ENCODE measurements around the gene KIF6. TPM values are rescaled to one million over a fixed set of nuclear protein-coding genes. Genes with fewer than 3 reads are reported as not detected.

The KIF6 gene
- total RNA-seq, 1 donor from 2014 or later = 1.3 TPM

- Mint-ChIP-seq H3K36me3 (ENCODE audit: unreplicated experiment) (no peaks in the 10 kb centered on the region), H3K4me1 (ENCODE audit: unreplicated experiment) (peaks cover 11% of the 10 kb centered on the region), H3K27ac (ENCODE audit: unreplicated experiment) (no peak overlapping the region), H3K4me3 (ENCODE audit: unreplicated experiment) (no peak overlapping the region), H3K27me3 (ENCODE audit: unreplicated experiment) (peaks cover 5% of the 10 kb centered on the region), H3K9me3 (ENCODE audit: unreplicated experiment) (no peaks in the 10 kb centered on the region)
- no peak for DNase-seq (ENCODE audit: extremely low spot score, unreplicated experiment)
- no peak for TF ChIP-seq CTCF (IDR thresholded peaks at IDR 0.05)
Observed at GRCh38 chr6:39300739-39301138, 424.5 kb downstream of the KIF6 start.

GRCh38 chr6:39298061-39298460 lies 427.1 kb downstream of the KIF6 start:
- Mint-ChIP-seq H3K4me3 (ENCODE audit: unreplicated experiment) (no peak overlapping the region), H3K9me3 (ENCODE audit: unreplicated experiment) (no peaks in the 10 kb centered on the region), H3K4me1 (ENCODE audit: unreplicated experiment) (peaks cover 10% of the 10 kb centered on the region), H3K36me3 (ENCODE audit: unreplicated experiment) (no peaks in the 10 kb centered on the region), H3K27me3 (ENCODE audit: unreplicated experiment) (peaks cover 5% of the 10 kb centered on the region), H3K27ac (ENCODE audit: unreplicated experiment) (no peak overlapping the region)
- TF ChIP-seq CTCF (IDR thresholded peaks at IDR 0.05) = no peak
- DNase-seq (ENCODE audit: extremely low spot score, unreplicated experiment) = no peak

- no peak overlapping the region for H3K27ac Mint-ChIP-seq (ENCODE audit: unreplicated experiment)
- DNase-seq (ENCODE audit: extremely low spot score, unreplicated experiment) = no peak
- H3K9me3 Mint-ChIP-seq (ENCODE audit: unreplicated experiment) = no peaks in the 10 kb centered on the region
- TF ChIP-seq CTCF (IDR thresholded peaks at IDR 0.05) = no peak
- no peaks in the 10 kb centered on the region for H3K36me3 Mint-ChIP-seq (ENCODE audit: unreplicated experiment)
- peaks cover 5% of the 10 kb centered on the region for H3K4me1 Mint-ChIP-seq (ENCODE audit: unreplicated experiment)
- H3K27me3 Mint-ChIP-seq (ENCODE audit: unreplicated experiment) = peaks cover 8% of the 10 kb centered on the region
- H3K4me3 Mint-ChIP-seq (ENCODE audit: unreplicated experiment) = no peak overlapping the region
Observed at GRCh38 chr6:39296745-39297640, 428.2 kb downstream of the KIF6 start.

- Mint-ChIP-seq H3K4me1 (ENCODE audit: unreplicated experiment) (peaks cover 5% of the 10 kb centered on the region), H3K27me3 (ENCODE audit: unreplicated experiment) (peaks cover 6% of the 10 kb centered on the region), H3K27ac (ENCODE audit: unreplicated experiment) (no peak overlapping the region), H3K4me3 (ENCODE audit: unreplicated experiment) (no peak overlapping the region), H3K36me3 (ENCODE audit: unreplicated experiment) (no peaks in the 10 kb centered on the region), H3K9me3 (ENCODE audit: unreplicated experiment) (no peaks in the 10 kb centered on the region)
- no peak for TF ChIP-seq CTCF (IDR thresholded peaks at IDR 0.05)
- DNase-seq (ENCODE audit: extremely low spot score, unreplicated experiment) = no peak
Observed at GRCh38 chr6:39295611-39296011, 429.6 kb downstream of the KIF6 start.

GRCh38 chr6:39294899-39295298 lies 430.3 kb downstream of the KIF6 start:
- Mint-ChIP-seq H3K36me3 (ENCODE audit: unreplicated experiment) (no peaks in the 10 kb centered on the region), H3K4me3 (ENCODE audit: unreplicated experiment) (no peak overlapping the region), H3K27me3 (ENCODE audit: unreplicated experiment) (peaks cover 6% of the 10 kb centered on the region), H3K9me3 (ENCODE audit: unreplicated experiment) (no peaks in the 10 kb centered on the region), H3K27ac (ENCODE audit: unreplicated experiment) (no peak overlapping the region), H3K4me1 (ENCODE audit: unreplicated experiment) (peaks cover 5% of the 10 kb centered on the region)
- DNase-seq (ENCODE audit: extremely low spot score, unreplicated experiment) = no peak
- no peak for TF ChIP-seq CTCF (IDR thresholded peaks at IDR 0.05)

All from osteocyte (in vitro differentiated cells).